Common myeloid progenitor, CD34-positive (primary cell): ENCODE data around the gene CLEC16A.

Source experiments
- CTCF ChIA-PET: fragments of 350-600 bp; sonication (Branson Sonifier 250); formaldehyde crosslinking; loops from one replicate; lab custom pipeline; 2021; ENCODE audit warnings: antibody characterized with exemption; lab: Charles Lee
- POLR2A ChIA-PET: fragments of 350-600 bp; sonication (Branson Sonifier 250); formaldehyde crosslinking; loops from one replicate; lab custom pipeline; 2021; ENCODE audit warnings: antibody characterized with exemption; lab: Charles Lee
- DNase-seq, 3 donors: peaks; one replicate each; pipeline versions ENCODE4 v3.0.0 to v3.0.0-alpha.2; 2013
- H3K27ac ChIP-seq, 2 experiments: 1 replicate in 1 of 2; 2 replicates in 1 of 2; pipeline ENCODE4 v1.7.0; 2013; ENCODE audit warnings: inconsistent platforms in 2 of 2, low read length in 2 of 2, mild to moderate bottlenecking in 2 of 2, low read depth in 1 of 2, moderate library complexity in 1 of 2; ENCODE audit not compliant: severe bottlenecking in 2 of 2, insufficient read depth in 1 of 2, poor library complexity in 1 of 2
- H3K27me3 ChIP-seq, 5 experiments: replicated peaks in 2 of 5; 1 replicate in 3 of 5; 2 replicates in 2 of 5; pipeline versions ENCODE4 v1.6.1 to v1.7.0; 2013; ENCODE audit warnings: low read length in 4 of 5, mild to moderate bottlenecking in 2 of 5, moderate library complexity in 2 of 5, inconsistent platforms in 1 of 5; ENCODE audit not compliant: insufficient read depth in 5 of 5, control insufficient read depth in 4 of 5
- H3K36me3 ChIP-seq, 4 experiments: 1 replicate in 2 of 4; 2 replicates in 2 of 4; pipeline versions ENCODE4 v1.6.1 to v1.7.0; 2013; ENCODE audit warnings: low read length in 3 of 4, control low read depth in 1 of 4, mild to moderate bottlenecking in 1 of 4; ENCODE audit not compliant: control insufficient read depth in 4 of 4, insufficient read depth in 4 of 4
- H3K4me1 ChIP-seq, 4 experiments: 1 replicate in 3 of 4; 2 replicates in 1 of 4; pipeline versions ENCODE4 v1.6.1 to v1.7.1; 2013; ENCODE audit warnings: low read length in 3 of 4, mild to moderate bottlenecking in 3 of 4, control low read depth in 1 of 4, inconsistent platforms in 1 of 4, moderate library complexity in 1 of 4; ENCODE audit not compliant: control insufficient read depth in 4 of 4, insufficient read depth in 4 of 4; ENCODE audit errors: control extremely low read depth in 1 of 4
- H3K4me3 ChIP-seq, 7 experiments: 1 replicate in 4 of 7; 2 replicates in 3 of 7; pipeline versions ENCODE4 v1.5.1 to v1.7.0; 2013; ENCODE audit warnings: mild to moderate bottlenecking in 7 of 7, low read length in 6 of 7, moderate library complexity in 6 of 7, inconsistent platforms in 2 of 7, low read depth in 2 of 7, control low read depth in 1 of 7; ENCODE audit not compliant: insufficient read depth in 4 of 7, control insufficient read depth in 1 of 7; ENCODE audit errors: extremely low read depth in 1 of 7
- H3K9me3 ChIP-seq, 5 experiments: 1 replicate in 4 of 5; 2 replicates in 1 of 5; pipeline versions ENCODE4 v1.6.1 to v1.7.1; 2013; ENCODE audit warnings: low read length in 4 of 5, mild to moderate bottlenecking in 2 of 5, inconsistent platforms in 1 of 5, low read depth in 1 of 5, moderate library complexity in 1 of 5; ENCODE audit not compliant: control insufficient read depth in 4 of 5, insufficient read depth in 2 of 5; ENCODE audit errors: control extremely low read depth in 1 of 5
- WGBS: methylation state at CpG from one replicate; pipeline ENCODE4 v1.1.5; 2013; ENCODE audit not compliant: insufficient coverage; 5-methylcytosine and 5-hydroxymethylcytosine counted together

The CLEC16A gene

GRCh38 chr16:11181242-11181898 is 237.0 kb downstream of the CLEC16A start:
- H3K4me3 ChIP-seq = no peak overlapping the region
- DNase-seq = no peak
- peaks cover 0 to 30% (median 15%) of the 10 kb centered on the region in 4 experiments for H3K36me3 ChIP-seq
- ChIA-PET CTCF (interaction anchor here (0.7 to 1.6 kb wide), 2 partner anchors 38 to 44 kb away, joined by 3 read pairs; no protein-coding TSS in a partner anchor), POLR2A (no interaction called here)
- H3K4me1 ChIP-seq = peaks cover 0 to 38% (median 6%) of the 10 kb centered on the region in 4 experiments
- 97% methylated on average over 18 of the region's 20 CpGs for WGBS
- H3K9me3 ChIP-seq = no peaks in the 10 kb centered on the region
- no peak overlapping the region for H3K27ac ChIP-seq
- no peaks in the 10 kb centered on the region for H3K27me3 ChIP-seq

DNA sequence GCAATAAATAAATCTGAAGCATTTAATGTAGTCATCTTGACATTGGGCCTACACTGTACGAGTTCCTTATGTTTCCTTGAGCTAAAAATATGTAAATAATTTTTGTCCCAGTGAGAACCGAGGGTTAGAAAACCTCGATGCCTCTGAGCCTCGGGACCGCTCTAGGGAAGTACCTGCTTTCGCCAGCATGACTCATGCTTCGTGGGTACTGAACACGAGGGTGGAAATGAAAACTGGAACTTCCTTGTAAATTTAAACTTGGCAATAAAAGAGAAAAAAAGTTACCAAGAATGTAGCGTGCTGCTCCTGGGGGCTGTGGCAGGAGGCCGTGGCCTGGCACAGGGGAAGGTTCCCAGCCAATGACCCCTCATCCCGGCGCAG is 237.5 kb downstream of the CLEC16A start:
- Histone ChIP-seq H3K4me3 (no peak overlapping the region), H3K4me1 (peaks cover 0 to 38% (median 6%) of the 10 kb centered on the region in 4 experiments), H3K27me3 (no peaks in the 10 kb centered on the region), H3K27ac (no peak overlapping the region), H3K9me3 (no peaks in the 10 kb centered on the region), H3K36me3 (peaks cover 0 to 30% (median 15%) of the 10 kb centered on the region in 4 experiments)
- DNase-seq = peak; percentile 39 to 72 (median 71)
- 37% methylated on average over 9 of the region's 12 CpGs for WGBS
- ChIA-PET POLR2A (interaction anchor here (0.6 kb wide), 1 partner anchor 13 kb away, joined by 3 read pairs; no protein-coding TSS in a partner anchor), CTCF (no interaction called here)

DNA sequence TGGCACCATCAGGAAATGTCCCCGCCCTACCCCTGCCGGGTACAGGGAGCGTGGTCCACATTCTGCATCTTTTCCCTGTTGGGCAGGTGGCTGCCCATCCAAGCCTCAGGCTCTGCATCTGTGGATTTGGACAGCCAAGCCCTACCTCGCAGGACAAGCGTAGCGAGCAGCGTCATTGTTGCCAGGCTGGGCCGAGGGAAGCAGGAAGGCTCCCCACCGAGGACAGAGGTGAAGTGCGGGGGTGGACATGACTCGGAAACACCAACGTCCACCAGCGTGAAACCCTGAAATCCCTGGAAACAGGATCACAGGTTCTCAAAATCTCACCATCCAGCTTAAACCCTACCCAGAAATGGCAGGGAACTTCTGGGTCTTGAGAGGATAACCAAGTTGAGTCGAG is 238.0 kb downstream of the CLEC16A start:
- no peaks in the 10 kb centered on the region for H3K27me3 ChIP-seq
- no peak overlapping the region for H3K4me3 ChIP-seq
- POLR2A ChIA-PET = interaction anchor here (0.6 kb wide), 1 partner anchor 12 kb away, joined by 3 read pairs; no protein-coding TSS in a partner anchor
- no peak for DNase-seq
- WGBS = over 99% methylated on average over 11 of the region's 14 CpGs
- peaks cover 0 to 30% (median 15%) of the 10 kb centered on the region in 4 experiments for H3K36me3 ChIP-seq
- peaks cover 0 to 38% (median 6%) of the 10 kb centered on the region in 4 experiments for H3K4me1 ChIP-seq
- H3K9me3 ChIP-seq = no peaks in the 10 kb centered on the region
- H3K27ac ChIP-seq = no peak overlapping the region
- CTCF ChIA-PET = no interaction called here

DNA sequence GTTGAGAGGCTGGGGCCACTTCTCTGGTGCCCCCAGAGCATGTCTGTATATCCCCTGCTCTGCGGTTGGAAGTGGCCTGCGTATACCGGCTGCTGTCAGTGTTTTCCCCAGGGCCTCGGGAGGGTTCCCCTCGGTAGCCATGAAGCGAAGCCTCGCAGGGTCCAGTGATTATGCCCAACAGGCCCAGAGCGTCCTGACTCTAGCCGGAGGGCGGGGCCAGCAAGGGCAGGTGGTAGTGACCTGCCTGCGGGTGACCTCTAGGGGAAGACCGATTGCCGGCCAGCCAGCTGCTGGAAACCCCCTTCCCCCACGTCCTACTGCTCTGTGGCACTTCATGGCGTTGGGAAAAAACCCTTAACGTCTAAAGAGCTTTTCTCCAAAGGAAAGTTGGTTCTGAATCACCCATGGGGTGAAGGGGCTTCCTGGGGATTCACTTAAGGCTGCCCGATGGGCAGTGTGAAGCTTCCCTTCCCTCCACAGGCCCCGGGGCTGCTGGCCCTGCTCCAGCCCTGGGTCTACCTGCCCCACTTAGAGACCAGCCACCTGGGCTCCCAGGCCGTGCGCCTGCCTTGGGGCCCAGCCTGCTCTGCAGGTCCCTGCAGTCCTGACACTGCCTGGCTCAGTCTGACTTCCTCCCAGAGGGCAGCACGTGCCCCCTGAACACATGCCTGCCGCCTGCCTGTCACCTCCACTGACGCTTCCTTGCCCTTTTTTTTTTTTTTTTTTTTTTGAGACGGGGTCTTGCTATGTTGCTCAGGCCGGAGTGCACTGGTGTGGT is 238.9 kb downstream of the CLEC16A start:
- CTCF ChIA-PET = interaction anchor here (1.5 kb wide), 1 partner anchor 16 kb away, joined by 3 read pairs; no protein-coding TSS in a partner anchor
- H3K27me3 ChIP-seq = no peaks in the 10 kb centered on the region

GRCh38 chr16:11183951-11184350 is 239.6 kb downstream of the CLEC16A start:
- DNase-seq = no peak
- H3K9me3 ChIP-seq = no peaks in the 10 kb centered on the region
- ChIA-PET POLR2A (no interaction called here), CTCF (interaction anchor here (1.5 kb wide), 1 partner anchor 15 kb away, joined by 3 read pairs; no protein-coding TSS in a partner anchor)
- no peaks in the 10 kb centered on the region for H3K27me3 ChIP-seq
- H3K36me3 ChIP-seq = peaks cover 0 to 21% (median 11%) of the 10 kb centered on the region in 4 experiments
- H3K4me1 ChIP-seq = peaks cover 0 to 38% (median 6%) of the 10 kb centered on the region in 4 experiments
- 100% methylated on average over 5 of the region's 10 CpGs for WGBS
- no peak overlapping the region for H3K27ac ChIP-seq
- no peak overlapping the region for H3K4me3 ChIP-seq

More for the DNA sequence above, 238.9 kb downstream of the CLEC16A start:
- POLR2A ChIA-PET = no interaction called here
- no peaks in the 10 kb centered on the region for H3K9me3 ChIP-seq
- DNase-seq = no peak
- peaks cover 0 to 27% (median 12%) of the 10 kb centered on the region in 4 experiments for H3K36me3 ChIP-seq
- H3K4me3 ChIP-seq = no peak overlapping the region
- H3K4me1 ChIP-seq = peaks cover 0 to 38% (median 6%) of the 10 kb centered on the region in 4 experiments
- H3K27ac ChIP-seq = no peak overlapping the region
- WGBS = 99% methylated on average over 20 of the region's 25 CpGs

DNA sequence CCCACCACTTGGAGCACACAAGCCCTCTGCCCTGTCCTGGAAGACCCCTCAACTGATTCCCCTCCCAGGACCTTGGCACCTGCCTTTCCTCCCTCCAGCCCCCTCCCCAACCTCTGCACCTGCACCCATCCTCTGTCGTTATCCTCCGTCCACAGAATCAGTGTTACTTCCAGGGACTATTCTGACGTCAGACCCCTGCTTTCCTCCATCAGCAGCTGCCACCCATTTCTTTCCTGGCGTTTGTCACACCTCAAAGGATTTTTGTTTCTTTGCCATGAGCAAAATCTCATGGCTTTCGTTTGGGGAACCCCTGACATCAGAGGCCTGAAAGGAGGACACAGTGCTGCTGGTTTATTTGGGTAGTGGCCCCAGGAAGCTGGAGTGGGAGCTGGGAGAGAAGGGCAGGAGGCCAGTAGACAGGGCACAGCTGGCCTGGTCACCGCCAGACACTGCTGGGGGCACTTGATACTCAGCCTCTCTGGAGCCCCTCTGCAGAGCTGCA is 243.2 kb downstream of the CLEC16A start:
- Histone ChIP-seq H3K4me3 (no peak overlapping the region), H3K36me3 (no peaks in the 10 kb centered on the region), H3K27me3 (peaks cover 0 to under 1% (median 0%) of the 10 kb centered on the region in 5 experiments), H3K27ac (no peak overlapping the region), H3K4me1 (peaks cover 0 to 20% (median 0%) of the 10 kb centered on the region in 4 experiments), H3K9me3 (no peaks in the 10 kb centered on the region)
- POLR2A ChIA-PET = no interaction called here
- no peak for DNase-seq
- CTCF ChIA-PET = interaction anchor here (1.0 kb wide), 1 partner anchor 45 kb away, joined by 3 read pairs; no protein-coding TSS in a partner anchor
- 97% methylated on average over 6 of the region's 6 CpGs for WGBS
